HG02981 (cell line): ENCODE measurements around the gene CDH11.

Experiments used
- ATAC-seq: cut with Tn5 transposase; IDR thresholded peaks from one replicate; pipeline ENCODE4 v1.9.1; 2021; ENCODE audit warnings: mild to moderate bottlenecking, moderate library complexity; ENCODE audit not compliant: unreplicated experiment

CDH11 gene

DNA sequence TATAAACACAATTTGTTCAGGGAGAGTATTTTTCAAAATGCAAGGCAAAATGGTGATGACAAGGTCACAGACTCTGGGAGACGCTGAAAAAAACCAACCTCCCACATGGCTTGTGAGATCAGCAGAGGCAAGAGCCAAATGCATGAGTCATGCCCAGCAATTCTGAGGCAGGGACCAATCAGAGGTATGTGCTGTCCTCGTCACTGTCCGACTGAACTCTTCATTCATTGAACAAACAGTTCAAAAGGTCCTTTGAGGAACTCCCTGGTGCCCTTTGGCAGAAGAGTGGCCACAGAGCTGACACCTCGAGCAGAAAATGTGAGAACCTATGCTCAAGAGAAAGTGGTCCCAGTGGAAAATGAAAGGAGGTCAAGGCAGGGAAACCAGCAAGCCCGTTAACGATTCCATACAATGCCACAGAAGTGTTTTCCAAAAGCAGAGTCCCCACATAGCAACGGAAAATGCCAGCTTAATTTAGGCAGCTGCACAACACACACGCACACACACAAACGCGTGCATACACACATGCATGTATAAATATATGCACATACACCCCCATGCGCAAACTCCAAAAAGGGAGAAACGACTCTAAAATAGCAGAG is 50.9 kb downstream of the CDH11 start:
- no peak for ATAC-seq

DNA sequence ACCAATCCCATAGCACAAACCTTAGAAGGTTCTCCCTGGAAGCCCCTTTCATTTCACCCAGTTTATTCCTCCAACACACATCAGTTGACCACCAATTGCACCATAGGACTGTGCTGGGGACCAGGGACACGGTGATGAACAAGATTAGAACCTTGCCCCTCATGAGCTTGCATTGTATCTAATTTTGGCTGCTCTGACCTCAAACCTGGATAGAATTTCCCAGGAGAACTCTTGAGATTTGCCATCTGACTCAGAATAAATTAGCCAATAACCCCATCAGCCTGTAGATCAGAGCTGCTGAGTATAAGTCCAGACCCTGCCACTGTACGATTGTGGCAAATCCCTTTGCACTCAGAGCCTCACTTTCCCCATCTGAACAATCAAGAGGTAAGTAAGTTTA is 52.1 kb downstream of the CDH11 start:
- no peak for ATAC-seq

DNA sequence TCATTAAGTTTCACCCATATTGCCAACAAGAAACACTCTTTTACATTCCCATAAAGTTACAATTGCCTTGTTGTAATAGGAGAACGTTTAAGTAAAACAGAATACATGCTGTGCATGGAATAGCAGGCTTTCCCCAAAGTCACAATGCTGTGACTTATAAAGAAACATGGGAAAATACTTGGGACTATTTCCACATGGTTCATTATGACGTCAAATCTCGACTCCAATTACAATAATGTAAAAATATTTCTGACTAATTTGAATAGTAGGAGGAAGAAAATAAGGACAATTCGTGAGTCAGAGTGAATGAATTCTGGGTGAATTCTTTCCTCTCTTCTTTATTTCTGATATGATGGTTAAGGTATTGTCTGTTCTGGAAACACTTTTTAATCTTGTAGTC is 52.8 kb downstream of the CDH11 start:
- ATAC-seq, result no peak

DNA sequence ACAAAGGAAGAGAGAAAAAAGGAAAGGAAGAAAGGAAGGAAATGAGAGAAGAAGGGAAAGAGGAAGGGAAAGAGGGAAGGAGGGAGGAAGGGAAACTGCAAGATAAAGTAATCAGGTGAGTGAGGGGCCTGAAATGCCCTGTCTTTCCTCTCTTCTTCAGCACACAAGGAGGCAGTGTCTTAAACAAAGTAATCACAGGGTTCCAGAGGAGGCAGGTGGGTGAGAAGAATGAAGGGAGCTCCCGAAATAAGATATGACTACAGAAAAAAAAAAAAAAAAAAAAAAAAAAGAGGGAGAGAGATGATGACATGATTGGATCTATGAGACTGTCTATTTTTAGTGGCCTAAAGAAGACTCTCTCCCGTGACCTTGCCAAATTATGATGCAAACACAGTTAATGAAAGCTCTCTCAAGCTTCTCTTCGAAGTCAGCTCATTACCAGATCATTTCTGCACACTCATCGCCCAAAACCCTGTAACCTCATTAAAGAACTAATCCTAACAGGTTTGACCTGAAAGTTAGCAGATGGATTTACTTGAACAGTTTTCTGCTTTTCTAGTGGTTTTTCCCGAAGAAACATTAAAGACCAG is 53.6 kb downstream of the CDH11 start:
- ATAC-seq, result no peak

DNA sequence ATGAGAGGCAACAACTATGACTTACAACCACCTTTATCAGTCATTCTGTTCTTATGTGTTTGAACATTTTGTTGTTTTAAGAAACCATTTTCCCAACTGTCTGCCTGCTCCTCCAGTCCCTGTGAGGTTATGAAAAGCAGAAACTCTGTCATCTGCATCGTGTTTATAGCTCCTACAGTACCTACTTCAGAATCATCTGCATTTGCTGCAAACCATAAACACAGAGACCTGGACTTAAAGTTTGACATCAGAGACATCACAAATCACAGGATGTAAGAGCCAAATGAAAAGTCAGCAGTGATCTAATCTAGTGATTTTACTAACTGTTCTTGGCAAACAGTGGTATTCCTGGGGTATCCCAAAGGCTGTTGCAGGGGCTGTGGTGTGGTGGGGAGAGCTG is 55.2 kb downstream of the CDH11 start:
- ATAC-seq, result no peak

DNA sequence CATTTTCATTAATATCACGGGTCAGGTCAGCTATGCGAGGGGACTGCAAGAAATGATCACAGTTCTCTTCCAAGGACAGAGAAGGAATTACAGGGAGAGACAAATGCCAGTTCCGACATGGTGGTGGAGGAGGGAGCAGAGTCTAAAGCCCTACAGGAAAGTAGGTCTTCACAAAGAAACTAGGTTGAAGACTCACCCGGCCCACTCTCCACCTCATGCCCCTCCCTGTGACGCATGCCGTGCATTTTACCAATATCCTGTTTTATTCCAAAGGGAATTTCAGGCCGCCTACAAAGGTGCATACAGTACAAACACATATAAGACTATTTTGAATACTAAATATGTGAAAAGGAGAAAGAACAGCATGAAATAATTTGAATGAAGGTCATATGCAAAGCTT is 56.8 kb downstream of the CDH11 start:
- no peak for ATAC-seq

DNA sequence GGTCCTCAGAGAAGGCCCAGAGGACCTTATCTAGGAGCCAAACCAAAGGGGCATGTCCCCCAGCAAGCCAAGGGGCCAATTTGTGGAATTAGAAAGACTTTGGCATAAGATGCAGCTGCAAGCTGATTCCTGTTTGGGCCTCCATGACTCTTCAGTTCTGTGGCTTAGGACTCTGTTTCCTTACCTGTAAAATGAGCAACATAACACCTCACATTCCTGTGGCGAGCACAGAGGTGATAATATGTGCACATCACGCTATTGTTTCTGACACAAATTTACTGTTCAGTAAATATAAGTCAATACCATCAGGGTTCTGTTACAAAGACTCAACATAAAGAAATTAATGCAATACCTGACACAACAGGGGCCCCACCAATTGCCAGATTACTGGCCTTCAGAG is 57.7 kb downstream of the CDH11 start:
- ATAC-seq, result no peak

DNA sequence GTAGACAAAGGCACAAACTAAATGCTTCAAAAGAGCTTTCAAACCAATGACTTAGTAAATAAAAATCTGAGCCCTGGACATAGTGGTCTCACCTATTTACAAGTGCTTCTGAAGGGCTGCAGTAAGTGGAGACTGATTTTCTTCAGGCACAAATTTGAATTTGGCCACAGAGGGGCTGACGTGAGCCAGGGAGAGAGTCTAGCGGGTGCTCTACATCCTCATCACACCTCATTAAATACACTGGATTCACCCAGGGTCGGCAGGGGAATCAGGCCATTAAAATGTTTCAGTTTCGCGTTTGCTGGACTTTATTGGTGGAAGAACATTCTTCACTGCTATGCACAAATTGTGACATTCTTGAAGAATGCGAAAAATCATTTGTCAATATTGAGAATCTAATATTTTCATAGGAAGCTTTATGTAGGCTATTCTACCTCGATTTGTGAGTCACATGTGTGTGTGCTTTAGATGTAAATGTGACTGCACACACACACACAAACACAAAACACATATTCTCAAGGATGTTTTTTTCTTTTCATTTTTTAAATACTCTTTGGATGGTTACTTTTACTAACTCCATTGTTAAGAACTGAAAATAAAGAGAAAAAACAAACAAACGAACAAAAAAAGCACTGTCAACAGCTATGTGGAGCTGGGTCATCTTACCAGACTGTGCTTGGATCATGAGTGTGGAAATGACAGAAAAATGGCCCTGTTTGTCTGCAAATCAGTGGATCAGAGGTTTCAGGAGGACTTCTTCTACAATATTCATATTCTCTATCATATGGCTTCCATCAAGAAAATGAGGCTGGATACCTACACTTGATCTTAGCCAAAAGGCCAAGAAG is 58.9 kb downstream of the CDH11 start:
- no peak for ATAC-seq

DNA sequence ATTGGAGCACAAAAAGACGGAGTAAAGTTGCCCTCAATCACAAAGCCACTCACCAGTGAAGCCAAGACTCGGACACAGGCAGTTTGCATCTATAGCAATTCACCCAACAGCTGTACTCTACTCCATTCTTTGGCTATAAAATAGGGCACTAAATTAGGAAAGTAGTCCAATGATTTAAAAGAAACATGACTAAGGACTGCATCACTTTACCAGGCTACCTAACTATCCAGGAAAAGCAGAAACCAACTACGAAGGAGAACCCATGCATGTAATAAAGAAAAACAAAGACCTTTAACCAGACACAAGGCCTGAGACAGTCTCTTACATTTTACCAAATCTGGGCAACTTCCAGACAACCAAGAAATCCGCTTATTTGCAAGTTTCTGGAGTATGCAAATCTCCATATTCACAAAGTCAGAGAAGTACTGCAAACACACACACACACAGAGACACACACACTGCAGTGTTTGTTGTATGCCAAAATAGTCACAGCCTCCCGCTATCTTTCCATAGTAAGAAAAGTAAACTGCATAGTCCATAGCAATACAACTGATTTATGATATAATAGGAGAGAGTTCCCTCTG is 59.8 kb downstream of the CDH11 start:
- ATAC-seq, result no peak

DNA sequence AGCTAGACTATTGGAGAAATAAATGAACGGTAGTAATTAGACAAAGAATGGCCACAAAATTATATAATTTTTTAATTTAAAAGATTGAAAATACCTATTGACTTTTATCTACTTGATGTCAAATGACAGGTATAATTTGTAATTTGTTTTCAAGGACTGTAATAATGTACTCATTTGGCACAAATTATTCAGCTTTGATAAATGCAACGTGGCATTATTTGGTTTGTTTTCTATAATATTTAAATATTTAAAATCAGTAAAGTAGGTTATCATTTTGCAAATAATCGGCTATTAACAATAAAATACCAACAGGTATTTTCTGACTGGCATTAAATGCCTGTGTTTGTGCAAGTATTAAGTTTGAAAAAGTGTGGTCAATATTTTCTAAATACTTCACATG is 60.6 kb downstream of the CDH11 start:
- ATAC-seq, result no peak

DNA sequence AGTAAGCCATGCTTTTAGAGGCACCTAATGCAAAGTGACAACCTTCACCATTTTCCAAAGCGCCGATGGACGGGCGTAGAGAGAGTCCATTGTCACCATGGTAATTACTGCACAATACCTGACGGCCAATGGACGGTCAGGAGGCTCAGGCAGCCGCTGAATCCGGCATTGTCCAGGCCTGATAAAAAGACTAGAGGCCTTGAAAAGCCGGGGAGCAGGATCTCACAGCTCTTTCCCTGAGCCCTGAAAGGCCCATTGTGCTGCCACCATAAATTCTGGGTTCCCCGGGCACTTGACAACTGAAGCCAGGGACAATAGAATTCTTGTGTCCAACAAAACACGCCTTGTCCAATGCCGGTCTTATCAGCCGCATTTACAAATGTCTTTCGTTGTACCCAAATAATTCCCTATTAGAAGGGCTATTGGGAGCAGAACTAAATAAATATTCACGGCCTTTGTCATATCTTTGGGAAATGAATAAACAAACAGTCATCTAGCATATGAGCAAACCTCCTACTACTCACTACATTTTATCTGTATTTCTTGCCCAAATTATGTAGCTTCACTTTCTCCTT is 62.4 kb downstream of the CDH11 start:
- ATAC-seq, result no peak

DNA sequence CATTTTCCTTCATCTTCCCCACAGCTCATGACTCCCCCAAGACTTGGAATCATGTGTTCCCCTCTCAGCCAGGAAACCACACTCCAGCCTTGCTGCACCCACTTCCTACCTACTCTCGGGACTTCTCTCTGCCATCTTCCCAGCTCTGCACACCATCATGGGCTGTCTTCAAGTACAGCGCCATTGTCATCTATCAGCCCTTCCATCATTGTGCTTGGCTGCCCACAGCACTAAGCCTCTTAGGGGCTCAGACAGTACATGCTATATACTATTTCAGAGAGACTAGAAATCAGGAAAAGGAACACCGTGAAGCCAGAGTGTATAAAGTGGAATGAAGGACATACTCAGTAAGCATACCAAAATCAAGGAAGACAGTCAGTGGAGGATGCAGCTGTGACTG is 64.7 kb downstream of the CDH11 start:
- ATAC-seq, result no peak

DNA sequence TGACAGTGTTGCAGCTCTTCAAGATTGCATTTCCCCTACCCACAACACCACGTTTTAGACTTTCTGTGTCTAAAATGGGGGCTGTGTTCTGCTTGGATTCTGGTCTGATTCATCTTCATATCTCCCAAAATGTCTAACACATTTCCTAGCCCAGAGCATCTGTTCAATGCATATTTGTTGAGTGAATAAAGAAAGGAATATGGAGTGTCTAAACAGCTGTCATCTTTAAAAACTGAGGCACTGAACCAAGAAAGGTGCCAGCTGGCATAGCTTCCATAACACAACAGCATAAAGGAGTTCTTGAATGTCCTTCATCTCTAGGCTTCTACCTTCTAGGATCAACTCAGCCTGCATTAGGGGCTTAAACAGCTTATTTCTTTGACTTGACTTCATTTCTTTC is 67.4 kb downstream of the CDH11 start:
- no peak for ATAC-seq

DNA sequence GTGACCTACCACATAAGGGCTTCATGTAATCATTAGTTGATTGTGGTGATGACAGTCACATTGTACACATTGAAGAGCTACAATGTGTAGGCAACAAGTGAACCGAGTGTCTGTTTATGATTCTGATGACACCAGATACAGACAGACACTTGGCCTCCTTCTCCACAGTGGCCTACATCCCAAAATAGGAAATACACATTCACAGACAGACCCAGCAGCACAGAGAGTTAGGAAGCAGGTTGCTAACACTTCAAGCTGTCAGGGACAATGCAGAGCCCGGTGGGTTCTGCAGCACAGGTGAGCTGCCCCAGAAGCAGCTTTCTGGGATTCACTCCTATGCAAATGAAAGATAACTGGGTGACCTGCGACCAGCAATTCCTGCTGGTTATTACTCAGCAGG is 72.2 kb downstream of the CDH11 start:
- no peak for ATAC-seq

DNA sequence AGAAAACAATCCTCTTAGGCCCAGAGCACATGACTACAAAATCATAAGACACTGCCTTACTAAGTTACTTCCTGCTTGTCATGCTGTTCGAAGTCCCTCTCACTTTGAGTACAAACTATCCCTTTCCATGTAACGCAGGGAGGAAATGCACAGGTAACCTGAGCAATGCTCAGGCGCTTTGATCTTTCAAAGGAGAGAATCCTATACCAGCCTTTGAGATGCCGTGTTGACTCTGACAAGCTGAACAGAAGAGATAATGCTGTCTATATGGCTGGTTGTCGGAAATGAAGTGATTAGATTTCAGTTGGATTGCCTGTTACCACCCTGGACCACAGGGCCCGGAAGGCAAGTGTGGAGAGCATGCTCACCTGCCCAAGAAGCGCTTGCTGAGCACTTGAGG is 75.9 kb downstream of the CDH11 start:
- ATAC-seq, result no peak

DNA sequence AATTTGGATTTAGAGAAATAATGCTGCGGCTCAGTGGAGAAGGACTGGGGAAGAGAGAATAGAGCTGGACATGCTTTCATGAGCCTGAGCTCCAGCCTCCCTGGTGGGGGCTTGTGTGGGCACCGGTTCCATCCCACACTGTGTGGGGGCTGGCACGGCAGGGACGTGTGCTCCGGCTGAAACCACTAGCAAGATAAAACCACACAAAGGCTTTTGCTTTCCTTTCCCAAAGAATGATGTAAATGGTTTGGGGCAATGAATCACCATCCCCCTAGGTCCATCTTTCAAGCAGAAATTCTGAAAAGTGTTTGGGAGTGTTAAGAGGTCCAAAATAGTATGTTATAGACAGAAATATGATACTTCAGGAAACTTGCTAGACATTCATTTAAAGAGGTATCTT is 77.0 kb downstream of the CDH11 start:
- no peak for ATAC-seq

DNA sequence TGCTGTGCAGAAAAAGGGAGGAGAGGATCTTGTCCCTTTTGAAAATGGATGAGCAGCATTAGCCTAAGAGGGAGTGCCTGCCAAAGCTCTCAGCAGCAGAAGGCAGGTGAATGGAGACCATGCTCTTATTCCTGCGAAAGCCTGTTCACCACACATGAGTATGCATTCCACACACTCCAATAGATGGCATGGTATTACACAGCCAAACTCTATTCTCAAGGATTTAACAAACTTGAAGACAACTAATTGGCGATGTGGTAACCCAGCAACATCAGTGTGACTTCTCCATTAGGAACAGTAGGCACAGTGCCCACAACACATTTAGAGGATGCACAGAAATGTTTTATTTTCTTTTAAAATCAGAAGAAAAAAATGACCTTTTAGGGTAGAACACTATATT is 77.8 kb downstream of the CDH11 start:
- ATAC-seq, result no peak

DNA sequence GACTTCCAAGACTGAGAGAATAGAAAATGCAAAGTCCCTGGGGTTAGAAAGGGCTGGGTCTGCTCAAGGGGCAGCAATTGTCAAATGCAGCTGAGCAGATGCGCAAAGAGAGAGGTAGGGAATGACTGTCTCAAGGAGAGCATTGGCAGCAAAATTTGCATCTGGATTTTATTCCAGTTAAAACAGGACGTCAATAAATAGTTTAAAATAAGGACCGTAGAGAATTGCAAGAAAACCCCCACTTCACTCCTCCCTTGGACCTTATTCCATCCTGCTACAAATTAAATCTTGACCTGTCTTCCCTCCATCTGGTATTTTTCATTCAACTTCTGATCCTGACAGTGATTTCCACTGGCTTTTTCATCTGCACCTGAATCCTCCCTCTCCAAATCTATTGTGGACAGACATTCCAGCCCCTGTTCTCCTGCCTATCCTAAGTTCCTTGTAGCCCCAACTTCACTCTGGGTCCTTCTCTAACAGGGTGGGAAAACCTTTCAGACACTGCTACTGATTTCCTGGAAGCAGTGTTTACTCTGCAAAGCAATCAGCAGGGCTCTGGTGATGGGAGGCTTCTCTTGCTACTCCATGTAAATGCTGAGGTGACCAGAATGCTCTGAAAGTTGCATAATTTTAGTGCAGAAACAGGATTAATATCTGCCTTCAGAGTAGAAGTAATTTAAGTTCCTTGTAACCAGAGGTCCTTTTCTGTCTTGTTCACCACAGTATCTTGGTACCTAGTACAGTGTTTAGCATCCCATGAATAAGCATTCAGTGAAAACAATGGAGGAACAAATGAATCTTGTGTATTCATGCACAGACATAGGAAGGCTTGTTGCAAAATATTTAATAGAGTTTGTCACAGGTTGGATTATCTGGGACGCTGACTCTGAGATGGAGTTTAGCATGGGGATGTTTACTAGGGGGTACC is 79.2 kb downstream of the CDH11 start:
- ATAC-seq, result no peak

DNA sequence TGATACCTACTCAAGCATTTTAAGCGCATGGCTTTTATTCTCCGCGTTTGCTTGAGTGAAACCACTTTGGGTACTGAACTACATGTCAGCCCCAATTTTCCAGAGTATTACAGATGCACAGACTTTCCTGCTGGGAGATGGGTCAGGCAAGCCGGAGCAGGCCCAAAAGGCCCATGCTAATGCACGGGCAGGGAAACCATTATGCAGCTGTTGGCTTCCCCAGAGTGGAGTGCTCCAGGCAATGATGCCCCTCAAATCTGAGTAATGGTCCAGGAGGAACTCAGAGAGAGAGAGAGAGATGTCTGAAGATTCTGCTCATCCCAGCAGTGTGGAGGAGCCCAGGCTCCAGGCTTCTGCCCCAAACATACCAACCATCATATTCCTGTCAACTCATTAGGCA is 80.2 kb downstream of the CDH11 start:
- ATAC-seq, result no peak

DNA sequence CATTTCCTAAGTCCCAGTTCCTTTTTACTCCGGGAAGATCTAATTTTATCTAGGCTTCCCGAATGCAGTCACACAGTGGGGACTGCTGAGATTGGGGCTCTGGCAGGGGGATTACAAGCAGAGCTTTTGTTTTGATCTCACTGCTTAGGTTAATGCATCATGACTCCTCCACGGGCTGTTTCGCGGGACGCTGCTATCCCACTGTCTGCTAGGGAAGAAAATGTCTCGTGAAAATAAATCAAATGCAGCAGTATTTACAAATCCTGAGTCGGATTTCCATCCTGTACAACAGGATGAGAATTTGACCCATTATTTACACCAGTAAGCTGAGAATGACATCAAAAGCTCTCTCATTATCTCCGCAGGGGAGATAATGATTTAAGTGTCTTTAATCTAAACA is 83.8 kb downstream of the CDH11 start:
- no peak for ATAC-seq

DNA sequence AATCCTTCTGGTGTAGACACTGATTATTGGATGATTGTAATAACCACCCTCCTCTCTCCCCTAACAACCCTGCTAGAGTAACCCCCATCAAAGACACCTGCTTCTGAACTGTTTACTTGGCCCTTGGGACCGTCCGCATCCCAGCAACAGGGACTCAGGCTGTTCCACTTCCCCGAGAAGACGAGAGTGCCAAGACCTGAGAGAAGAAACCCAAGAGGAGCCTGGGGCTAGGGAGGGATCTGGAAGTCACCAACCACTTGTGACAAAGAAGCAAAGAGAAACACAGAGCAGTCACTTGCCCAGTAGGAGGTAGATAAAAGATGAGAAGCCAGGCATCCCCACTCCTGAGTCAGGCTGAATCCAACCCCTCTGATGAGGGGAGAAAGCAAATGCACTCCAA is 84.3 kb downstream of the CDH11 start:
- ATAC-seq, result no peak
